Stimulated activated CD8-positive, alpha-beta memory T cell treated with anti-CD3 and anti-CD28 coated beads, Interleukin-12 subunit alpha, Interleukin-12 subunit beta, amount 100 ng/mL, for 1 hour (primary cell): Measurements from ENCODE around the gene SMYD3.
"Not testable (repeated sequence)": the region's sequence is repeated elsewhere in the genome, so short reads cannot be mapped to it uniquely, and the experiment has no call there.

Experiments used
- DNase-seq: peaks from one replicate; pipeline ENCODE4 v3.0.0-alpha.2; 2020; ENCODE audit warnings: low read depth

Gene SMYD3

GRCh38 chr1:245715291-245715701 lies 791.8 kb downstream of the SMYD3 start:
- DNase-seq: no peak

GRCh38 chr1:245714027-245714426 lies 793.1 kb downstream of the SMYD3 start:
- not testable (repeated sequence) for DNase-seq

GRCh38 chr1:245710961-245711903 lies 795.8 kb downstream of the SMYD3 start:
- DNase-seq: no peak

- no peak for DNase-seq
Observed at GRCh38 chr1:245707941-245708340, 799.1 kb downstream of the SMYD3 start.

GRCh38 chr1:245704765-245705164 lies 802.3 kb downstream of the SMYD3 start:
- no peak for DNase-seq

- DNase-seq: no peak
Observed at GRCh38 chr1:245704341-245704740, 802.7 kb downstream of the SMYD3 start.

GRCh38 chr1:245702346-245702745 lies 804.7 kb downstream of the SMYD3 start:
- no peak for DNase-seq

- DNase-seq: no peak
Observed at GRCh38 chr1:245701631-245702030, 805.4 kb downstream of the SMYD3 start.

- no peak for DNase-seq
Observed at GRCh38 chr1:245700631-245701030, 806.4 kb downstream of the SMYD3 start.
